Right cardiac atrium (tissue), 5 donors: Measurements from ENCODE around the gene WWC1. TPM values are rescaled to one million over a fixed set of nuclear protein-coding genes. Genes with fewer than 3 reads are reported as not detected.

Experiments used
- ATAC-seq, 2 donors: fragments of 200-7000 bp; cut with Tn5 transposase; one replicate each; pipeline versions ENCODE4 v1.8.0 to v1.9.1; 2020; ENCODE audit warnings: moderate library complexity in 2 of 2, mild to moderate bottlenecking in 1 of 2
- DNase-seq, 3 donors: peaks; one replicate each; pipeline ENCODE4 v3.0.0-alpha.2; 2020
- H3K27ac ChIP-seq: one replicate; pipeline ENCODE4 v1.5.1; 2013; ENCODE audit warnings: mild to moderate bottlenecking, low read length, control low read depth, moderate library complexity
- H3K27me3 ChIP-seq: one replicate; pipeline ENCODE4 v1.6.1; 2013; ENCODE audit not compliant: control insufficient read depth, insufficient read depth
- H3K4me1 ChIP-seq: one replicate; pipeline ENCODE4 v1.6.1; 2013; ENCODE audit warnings: low read length; ENCODE audit not compliant: control insufficient read depth, insufficient read depth
- H3K4me3 ChIP-seq: one replicate; pipeline ENCODE4 v1.5.1; 2013; ENCODE audit warnings: low read length, control low read depth
- H3K9me3 ChIP-seq: one replicate; pipeline ENCODE4 v1.6.1; 2013; ENCODE audit warnings: low read length; ENCODE audit not compliant: control insufficient read depth
- WGBS: extraction: QIAGEN DNeasy Blood & Tissue Kit; methylation state at CpG from one replicate; pipeline ENCODE4 v1.1.7; 2013; 5-methylcytosine and 5-hydroxymethylcytosine counted together
- intact Hi-C, 4 donors: fragments of 100-400 bp; cut with DNase I; formaldehyde crosslinking; loops; one replicate each; pipeline versions ENCODE4 v1.11.0 to v1.14.0; 2022 to 2023
- polyA plus RNA-seq: library from polyadenylated mRNA; stranded (reverse); fragments of 200-250 nt; gene quantifications from one replicate; pipeline ENCODE4 v1.2.3, GENCODE V29; 2013
- total RNA-seq, 4 donors: library from RNA; stranded (reverse); fragmentation: NEBNext Ultra II Directional; extraction: Animal tissue kit (Norgen Biotek cat#: 25700); gene quantifications; one replicate each; pipeline ENCODE4 v1.2.1, GENCODE V29; 2021
- donor health status: healthy with polysubstance abuse.
- donor health status: DM: no; HTN: yes; CAD: no.
- donor health status: DM: no; HTN: no; CAD: no.
- donor health status: DM: no; HTN: yes; CAD: no; lungs with severe emphysema.
- donor health status: DM: yes; HTN: yes; CAD: no.

The WWC1 gene
- total and polyA plus RNA-seq, 5 donors, result 0.45 to 1.7 (median 1.0) TPM

DNA sequence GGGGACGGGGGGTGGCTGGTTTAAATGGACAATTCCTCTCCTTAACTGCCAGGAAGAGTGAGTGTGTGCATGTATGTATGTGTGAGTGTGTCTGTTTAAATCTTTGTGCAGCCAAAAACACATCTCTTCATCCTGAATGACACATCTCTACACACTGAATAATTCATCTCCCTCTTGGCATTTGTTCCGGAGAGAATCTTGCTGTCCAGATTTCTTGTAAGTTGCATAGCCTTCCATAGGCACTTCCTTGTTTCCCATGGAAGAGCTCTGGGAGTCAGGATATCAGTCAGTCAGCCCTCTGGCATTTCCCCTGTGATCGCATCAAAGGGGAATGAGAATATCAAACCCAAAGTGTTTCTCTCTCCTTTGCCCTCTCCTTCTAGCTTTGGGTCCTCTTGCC is 74.7 kb downstream of the WWC1 start:
- no peak for DNase-seq
- Histone ChIP-seq H3K27me3 (no peaks in the 10 kb centered on the region), H3K4me3 (no peak overlapping the region), H3K4me1 (peaks cover 3% of the 10 kb centered on the region), H3K9me3 (no peaks in the 10 kb centered on the region), H3K27ac (no peak overlapping the region)
- intact Hi-C loops, result no loop called here
- ATAC-seq, result peak in 1 of 2 donors; percentile 55
- WGBS, result 52% methylated on average over 3 of the region's 3 CpGs

DNA sequence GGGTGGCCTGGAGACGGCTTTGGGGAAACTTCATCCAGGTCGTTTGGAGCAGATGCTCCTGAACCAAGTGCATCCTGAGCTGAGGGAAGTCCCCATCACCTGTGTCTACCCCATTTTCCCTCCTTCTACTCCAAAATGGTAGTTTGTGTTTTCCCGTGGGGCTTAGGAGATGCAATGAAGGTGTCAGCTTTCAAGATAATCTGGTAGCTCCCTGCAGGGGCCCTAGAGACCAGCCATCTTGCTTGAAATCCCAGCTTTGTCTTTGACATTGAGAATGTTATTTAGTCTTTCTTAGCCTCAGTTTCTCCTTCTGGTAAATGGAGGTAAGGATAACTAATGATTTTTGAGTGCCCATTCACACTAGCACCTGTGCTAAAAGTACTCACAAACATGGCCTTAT is 77.4 kb downstream of the WWC1 start:
- Histone ChIP-seq H3K27me3 (no peaks in the 10 kb centered on the region), H3K4me1 (peaks cover 3% of the 10 kb centered on the region), H3K27ac (no peak overlapping the region), H3K9me3 (no peaks in the 10 kb centered on the region), H3K4me3 (no peak overlapping the region)
- intact Hi-C loops, result no loop called here
- 63% methylated on average over 3 of the region's 3 CpGs for WGBS
- ATAC-seq, result no peak
- no peak for DNase-seq

DNA sequence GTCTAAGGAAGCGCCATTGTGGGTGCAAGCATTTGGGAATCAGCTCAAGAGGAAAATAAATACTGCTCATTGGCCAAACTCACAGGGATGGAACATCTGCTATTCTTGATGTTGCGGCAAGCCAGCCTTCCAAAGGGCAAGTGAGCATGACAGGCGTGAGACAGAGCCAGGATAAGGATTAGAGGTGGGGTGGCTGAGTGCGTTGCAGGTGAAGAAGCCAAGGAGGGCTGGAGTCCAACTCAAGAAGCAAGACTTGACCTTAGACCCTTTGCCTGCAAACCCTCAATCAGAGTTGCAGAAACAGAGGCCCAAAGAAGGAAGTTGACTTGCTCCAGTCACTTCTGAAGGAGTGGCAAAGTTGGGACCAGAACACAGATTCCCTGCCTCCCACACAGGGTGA is 79.4 kb downstream of the WWC1 start:
- H3K27ac ChIP-seq, result no peak overlapping the region
- no peaks in the 10 kb centered on the region for H3K27me3 ChIP-seq
- no peaks in the 10 kb centered on the region for H3K4me1 ChIP-seq
- no peaks in the 10 kb centered on the region for H3K9me3 ChIP-seq
- no peak overlapping the region for H3K4me3 ChIP-seq
- 89% methylated on average over 4 of the region's 4 CpGs for WGBS
- ATAC-seq (no peak), DNase-seq (no peak)
- intact Hi-C loops, result no loop called here

DNA sequence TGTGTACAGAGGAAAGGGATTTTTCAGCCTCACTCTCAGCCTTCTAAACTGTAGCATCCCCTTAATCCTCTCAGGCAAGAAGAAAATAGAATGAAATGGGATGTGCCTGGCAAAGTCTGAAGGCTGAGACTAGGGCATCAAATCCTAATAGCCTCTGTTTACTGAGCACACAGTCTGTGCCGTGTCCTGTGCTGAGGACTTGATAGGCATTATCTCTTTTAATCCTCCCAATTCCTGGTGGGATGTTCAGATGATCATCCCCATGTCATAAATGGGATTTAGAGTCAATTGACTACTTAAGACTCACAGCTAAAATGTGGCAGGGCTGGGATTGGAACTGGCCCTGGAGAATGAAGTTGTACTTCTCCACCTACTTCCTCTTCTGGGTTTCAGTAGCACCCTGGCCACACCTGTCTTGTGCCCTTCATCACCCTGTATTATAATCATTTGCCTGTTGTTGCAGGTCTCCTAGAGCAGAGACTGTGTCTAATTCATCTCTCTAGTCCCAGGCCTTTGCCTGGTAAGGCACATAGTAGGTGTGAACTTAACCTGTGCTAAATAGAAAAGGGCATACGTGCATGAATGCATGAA is 81.0 kb downstream of the WWC1 start:
- intact Hi-C loops, result no loop called here
- ATAC-seq, result no peak
- WGBS, result 81% methylated on average over 2 of the region's 2 CpGs

DNA sequence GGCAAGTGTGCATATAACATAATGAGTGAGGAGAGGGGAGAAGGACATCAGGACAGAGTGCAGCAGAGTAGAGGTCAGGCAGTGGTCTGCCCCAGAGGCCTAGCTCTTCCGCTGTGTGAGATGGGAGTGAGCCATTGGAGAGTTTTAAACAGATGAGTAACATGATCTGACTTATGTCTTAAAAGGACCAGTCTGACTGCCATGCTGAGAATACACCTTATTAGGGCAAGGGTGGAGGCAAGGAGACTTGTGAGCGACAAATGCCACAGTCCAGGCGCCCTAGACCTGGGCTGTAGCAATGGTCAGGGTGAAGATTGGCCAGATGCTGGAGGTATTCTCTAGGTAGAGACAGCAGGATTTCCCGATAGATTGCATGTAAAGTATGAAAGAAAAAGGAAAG is 83.1 kb downstream of the WWC1 start:
- WGBS, result 92% methylated on average over 4 of the region's 4 CpGs
- Histone ChIP-seq H3K27ac (no peak overlapping the region), H3K9me3 (no peaks in the 10 kb centered on the region), H3K4me1 (no peaks in the 10 kb centered on the region), H3K4me3 (no peak overlapping the region), H3K27me3 (no peaks in the 10 kb centered on the region)
- intact Hi-C loops, result no loop called here
- ATAC-seq, result no peak
- DNase-seq, result no peak

More for the DNA sequence above, 81.0 kb downstream of the WWC1 start:
- Histone ChIP-seq H3K27me3 (no peaks in the 10 kb centered on the region), H3K4me3 (no peak overlapping the region), H3K4me1 (no peaks in the 10 kb centered on the region), H3K9me3 (no peaks in the 10 kb centered on the region), H3K27ac (no peak overlapping the region)
- no peak for DNase-seq

DNA sequence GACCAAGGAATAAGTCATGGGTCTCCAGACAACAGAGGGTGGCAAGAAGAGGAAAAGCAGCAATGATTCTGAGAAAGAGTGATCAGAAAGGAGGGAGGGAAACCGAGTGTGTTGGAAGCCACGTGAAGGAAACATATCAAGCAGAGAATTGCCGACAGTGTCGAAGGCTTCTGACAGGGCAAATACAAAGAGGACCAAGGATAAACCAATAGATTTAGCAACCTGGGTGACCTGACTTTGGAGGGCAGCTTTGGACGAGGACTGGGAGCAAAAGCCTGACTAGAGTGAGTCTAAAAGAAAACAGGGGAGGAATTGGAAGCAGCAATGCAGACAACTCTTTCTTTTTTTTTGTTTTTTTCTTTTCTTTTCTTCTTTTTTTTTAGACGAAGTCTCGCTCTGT is 83.8 kb downstream of the WWC1 start:
- no peaks in the 10 kb centered on the region for H3K9me3 ChIP-seq
- 83% methylated on average over 7 of the region's 7 CpGs for WGBS
- ATAC-seq, result no peak
- intact Hi-C loops, result no loop called here
- H3K27ac ChIP-seq, result no peak overlapping the region
- no peak for DNase-seq
- H3K4me3 ChIP-seq, result no peak overlapping the region
- no peaks in the 10 kb centered on the region for H3K4me1 ChIP-seq
- H3K27me3 ChIP-seq, result no peaks in the 10 kb centered on the region

DNA sequence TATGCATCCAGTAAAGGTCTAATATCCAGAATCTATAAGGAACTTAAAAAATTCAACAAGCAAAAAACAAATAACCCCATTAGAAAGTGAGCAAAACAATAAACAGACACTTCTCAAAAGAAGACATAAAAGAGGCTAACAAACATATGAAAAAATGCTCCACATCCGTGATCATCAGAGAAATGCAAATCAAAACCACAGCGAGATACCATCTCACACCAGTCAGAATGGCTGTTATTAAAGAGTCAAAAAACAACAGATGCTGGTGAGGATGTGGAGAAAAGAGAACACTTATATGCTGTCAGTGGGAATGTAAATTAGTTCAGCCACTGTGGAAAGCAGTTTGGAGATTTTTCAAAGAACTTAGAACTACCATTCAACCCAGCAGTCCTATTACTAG is 86.1 kb downstream of the WWC1 start:
- Histone ChIP-seq H3K4me1 (no peaks in the 10 kb centered on the region), H3K27ac (no peak overlapping the region), H3K9me3 (no peaks in the 10 kb centered on the region), H3K27me3 (no peaks in the 10 kb centered on the region), H3K4me3 (no peak overlapping the region)
- intact Hi-C loops, result no loop called here
- WGBS, result 87% methylated on average over 2 of the region's 2 CpGs
- DNase-seq (no peak), ATAC-seq (no peak)

DNA sequence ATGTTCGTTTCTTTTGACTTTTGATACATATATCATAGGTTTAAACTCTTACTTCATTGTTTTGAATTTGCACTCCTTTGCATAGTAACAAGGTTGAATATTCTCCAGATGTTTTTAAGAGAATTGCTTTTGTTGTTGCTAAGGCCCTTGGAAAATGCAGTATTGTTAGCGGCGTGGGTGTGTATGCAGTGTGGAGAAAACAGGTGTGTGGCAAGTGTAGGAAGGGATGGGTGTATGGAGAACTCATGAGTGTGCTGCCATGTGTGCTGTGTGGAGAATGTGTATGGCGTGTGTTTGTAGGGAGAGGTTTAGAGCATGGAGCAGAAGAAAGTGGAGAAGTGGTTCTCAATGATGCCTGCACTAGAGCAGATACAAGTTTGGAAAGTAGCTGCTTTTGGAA is 87.3 kb downstream of the WWC1 start:
- H3K9me3 ChIP-seq, result no peaks in the 10 kb centered on the region
- ATAC-seq (no peak), DNase-seq (no peak)
- H3K27me3 ChIP-seq, result no peaks in the 10 kb centered on the region
- H3K4me3 ChIP-seq, result no peak overlapping the region
- H3K27ac ChIP-seq, result no peak overlapping the region
- no peaks in the 10 kb centered on the region for H3K4me1 ChIP-seq
- 92% methylated on average over 4 of the region's 4 CpGs for WGBS
- intact Hi-C loops, result no loop called here

DNA sequence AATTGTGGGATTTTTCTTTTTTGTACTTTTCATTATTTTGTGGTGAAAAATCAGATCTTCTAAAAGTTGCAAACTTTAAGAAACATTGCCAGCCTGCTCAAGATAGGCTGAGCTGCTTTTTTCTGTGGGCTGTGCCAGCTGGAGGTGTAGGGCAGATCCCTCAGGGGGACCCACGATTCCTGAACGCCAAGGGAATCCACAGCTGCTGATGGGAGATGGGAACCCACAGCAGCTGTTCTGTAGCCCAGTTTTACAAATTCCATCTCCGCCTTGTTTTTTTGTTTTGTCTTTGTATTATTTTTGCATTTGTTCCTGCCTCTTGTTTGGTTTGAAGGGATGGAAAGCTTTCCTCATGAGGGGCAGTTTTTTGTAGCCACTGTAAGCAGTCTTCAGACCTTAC is 91.0 kb downstream of the WWC1 start:
- Histone ChIP-seq H3K9me3 (no peaks in the 10 kb centered on the region), H3K4me3 (no peak overlapping the region), H3K27me3 (no peaks in the 10 kb centered on the region), H3K4me1 (no peaks in the 10 kb centered on the region), H3K27ac (no peak overlapping the region)
- intact Hi-C loops, result no loop called here
- no peak for ATAC-seq
- 53% methylated on average over 3 of the region's 3 CpGs for WGBS
- DNase-seq, result no peak

DNA sequence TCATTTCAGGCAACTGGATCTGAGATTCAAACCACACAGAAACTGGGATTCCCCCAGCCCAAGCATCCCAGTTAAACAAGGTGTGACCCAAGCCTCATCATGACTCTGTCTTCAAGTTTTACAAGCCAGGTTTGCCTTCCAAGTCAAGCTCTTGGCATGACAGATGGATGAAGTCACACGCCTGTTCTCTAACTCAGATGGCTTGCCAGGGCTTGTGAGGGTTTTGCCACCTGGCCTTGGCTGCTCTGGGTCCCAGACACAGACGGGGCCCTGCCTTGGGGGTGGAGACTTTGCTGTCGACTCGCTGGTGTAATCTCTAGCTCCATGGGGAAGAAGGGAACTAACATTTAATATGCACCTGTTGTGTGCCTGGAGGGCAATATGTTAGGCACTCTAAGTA is 99.0 kb downstream of the WWC1 start:
- Histone ChIP-seq H3K4me3 (no peak overlapping the region), H3K27me3 (no peaks in the 10 kb centered on the region), H3K4me1 (no peaks in the 10 kb centered on the region), H3K27ac (no peak overlapping the region), H3K9me3 (no peaks in the 10 kb centered on the region)
- intact Hi-C loops, result no loop called here
- ATAC-seq (no peak), DNase-seq (no peak)
- WGBS, result 76% methylated on average over 4 of the region's 4 CpGs

DNA sequence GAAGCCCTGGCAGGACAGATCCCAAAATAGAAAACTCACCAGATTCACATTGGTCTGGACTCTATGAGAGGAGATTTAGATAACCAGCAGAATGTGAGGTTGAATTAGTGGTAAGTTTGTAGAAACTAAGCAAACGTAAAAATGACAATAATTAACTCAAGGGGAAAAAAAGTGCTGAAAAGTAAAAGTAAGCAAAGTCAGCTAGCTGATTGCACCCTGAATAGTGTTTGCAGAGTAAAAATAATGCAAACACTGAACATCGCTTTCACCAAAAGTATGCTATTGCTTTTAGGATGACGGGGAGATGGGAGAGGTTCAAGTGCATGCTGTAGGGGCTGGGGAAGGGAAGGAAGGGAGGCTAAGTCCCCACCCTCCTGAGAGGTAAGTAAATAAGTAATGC is 102.3 kb downstream of the WWC1 start:
- intact Hi-C loops, result no loop called here
- Histone ChIP-seq H3K27me3 (no peaks in the 10 kb centered on the region), H3K9me3 (no peaks in the 10 kb centered on the region), H3K4me1 (no peaks in the 10 kb centered on the region), H3K27ac (no peak overlapping the region), H3K4me3 (no peak overlapping the region)
- no peak for ATAC-seq
- WGBS, result 89% methylated on average over 3 of the region's 3 CpGs
- DNase-seq, result no peak
